ENCODE measurements around the gene TMEM238.

TMEM238 gene

GRCh38 chr19:55352040-55352439, 32.1 kb downstream of the TMEM238 start:
- in situ Hi-C loops (cut with HindIII; ENCODE audit: low sequenced_read_pairs): no loop called here
- no peak for DNase-seq (ENCODE audit: low read depth, low spot score)
- no peak for TF ChIP-seq CTCF (IDR thresholded peaks at IDR 0.05; ENCODE audit: low read depth, low read length)
- H3K4me3 ChIP-seq (ENCODE audit: low read depth, low read length): no peak overlapping the region

- in situ Hi-C loops (cut with HindIII; ENCODE audit: low sequenced_read_pairs): no loop called here
- no peak for TF ChIP-seq CTCF (IDR thresholded peaks at IDR 0.05; ENCODE audit: low read depth, low read length)
- H3K4me3 ChIP-seq (ENCODE audit: low read depth, low read length): no peak overlapping the region
- no peak for DNase-seq (ENCODE audit: low read depth, low spot score)
Observed at GRCh38 chr19:55350620-55351315, 33.3 kb downstream of the TMEM238 start.

DNA sequence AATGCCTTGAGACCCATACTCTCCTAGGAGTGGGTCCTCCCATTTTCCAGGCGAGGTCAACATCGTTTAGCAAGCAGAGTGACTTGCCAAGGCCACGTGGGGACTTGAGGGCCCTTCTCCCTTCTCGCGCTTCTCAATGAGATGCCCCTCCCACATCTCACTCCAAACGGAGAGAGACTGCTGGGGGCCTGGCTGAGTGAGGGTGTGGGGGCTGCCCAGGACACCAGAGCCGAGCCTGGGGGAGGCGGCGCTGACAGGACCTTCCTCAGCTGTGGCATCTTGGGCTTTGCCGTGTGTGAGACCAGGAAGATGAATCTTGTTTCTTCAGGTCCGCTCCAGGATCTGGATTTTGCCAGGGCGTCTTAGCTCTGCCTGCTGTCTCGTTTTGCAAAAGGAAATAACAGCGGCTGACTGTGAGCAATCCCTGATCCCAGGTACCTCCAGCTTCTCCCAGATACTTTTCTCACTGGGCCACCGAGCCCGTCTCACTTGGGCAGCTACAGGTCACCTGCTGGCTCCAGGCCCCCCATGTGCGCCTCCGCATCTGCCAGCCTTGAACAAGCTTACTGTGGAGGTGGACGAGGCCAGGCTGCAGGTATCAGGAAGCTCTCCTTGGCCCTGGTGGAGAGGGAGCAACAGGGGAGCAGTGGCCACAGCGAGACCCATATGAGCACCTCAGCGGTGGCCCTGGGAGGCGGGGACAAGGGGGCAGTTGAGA, 35.6 kb downstream of the TMEM238 start:
- in situ Hi-C loops (cut with HindIII; ENCODE audit: low sequenced_read_pairs): no loop called here
- no peak for DNase-seq (ENCODE audit: low read depth, low spot score)
- no peak overlapping the region for H3K4me3 ChIP-seq (ENCODE audit: low read depth, low read length)
- TF ChIP-seq CTCF (IDR thresholded peaks at IDR 0.05; ENCODE audit: low read depth, low read length): no peak

DNA sequence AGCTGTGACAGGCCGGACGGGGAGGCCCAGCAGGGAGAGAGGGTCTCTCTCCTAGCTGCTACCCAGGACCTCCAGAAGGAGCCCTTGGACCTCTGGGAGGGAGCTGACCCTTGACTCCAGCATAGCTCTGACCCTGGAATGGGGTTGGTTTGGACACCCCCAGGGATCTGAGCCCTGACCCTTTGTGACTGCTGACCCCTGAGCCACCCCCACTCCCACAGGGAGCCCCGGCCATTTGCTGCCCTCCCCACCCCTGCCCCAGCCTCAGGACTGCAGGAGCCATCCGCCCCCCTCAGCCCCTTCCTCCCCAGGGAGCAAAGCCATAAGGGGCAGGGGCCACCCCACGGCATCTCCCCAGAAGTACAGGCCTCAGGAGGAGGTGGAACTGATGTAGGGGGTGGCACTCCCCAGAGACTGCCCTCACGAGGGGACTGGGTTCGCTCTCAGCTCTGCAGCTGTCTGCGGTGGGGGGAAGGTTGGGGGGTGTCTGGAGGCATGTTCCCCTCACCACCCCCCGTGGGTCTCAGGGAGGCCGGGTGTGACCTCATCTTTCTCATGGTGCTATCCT, 36.6 kb downstream of the TMEM238 start:
- DNase-seq (ENCODE audit: low read depth, low spot score): no peak
- no peak overlapping the region for H3K4me3 ChIP-seq (ENCODE audit: low read depth, low read length)
- in situ Hi-C loops (cut with HindIII; ENCODE audit: low sequenced_read_pairs): no loop called here
- TF ChIP-seq CTCF (IDR thresholded peaks at IDR 0.05; ENCODE audit: low read depth, low read length): no peak

- no peak overlapping the region for H3K4me3 ChIP-seq (ENCODE audit: low read depth, low read length)
- in situ Hi-C loops (cut with HindIII; ENCODE audit: low sequenced_read_pairs): no loop called here
- no peak for TF ChIP-seq CTCF (IDR thresholded peaks at IDR 0.05; ENCODE audit: low read depth, low read length)
- no peak for DNase-seq (ENCODE audit: low read depth, low spot score)
Observed at GRCh38 chr19:55346725-55347441, 37.2 kb downstream of the TMEM238 start.
